PFSK-1 (cell line): ENCODE measurements around the gene FBLN5.

ENCODE experiments used
- FOXP2 ChIP-seq: optimal IDR thresholded peaks from 2 replicates; pipeline ENCODE3; 2011; ENCODE audit warnings: borderline replicate concordance, control low read depth, inconsistent platforms; ENCODE audit not compliant: insufficient read depth; ENCODE audit errors: extremely low read length, extremely low read depth
- TAF1 ChIP-seq: IDR thresholded peaks from 2 replicates; pipeline ENCODE4 v1.6.1; 2012; ENCODE audit warnings: low read length, control low read depth, borderline replicate concordance; ENCODE audit not compliant: insufficient read depth

GRCh38 chr14:91902336-91902735 is 45.2 kb downstream of the FBLN5 start:
- TF ChIP-seq FOXP2 (no peak), TAF1 (no peak)
